Measurements from ENCODE around the gene PPP1CB. TPM values are rescaled to one million over a fixed set of nuclear protein-coding genes. Genes with fewer than 3 reads are reported as not detected.

PPP1CB gene
- 119 and 188 TPM in 2 replicates for polyA plus RNA-seq (2011; rRNA removed)
- polyA plus RNA-seq (2012; cell fraction: cytosol; rRNA removed) = 21.2 and 22.3 TPM in 2 replicates
- polyA plus RNA-seq (2012; cell fraction: nucleus; rRNA removed) = 13.8 and 16.9 TPM in 2 replicates
- 143 to 165 TPM (median 147 TPM) in 3 replicates for polyA plus RNA-seq (2017; fragmentation: RNase III; extraction: RNeasy Plus Mini Kit Qiagen cat#74134 plus additional on column Dnase treatment)
- 112 and 145 TPM in 2 replicates for polyA minus RNA-seq (2011; rRNA and poly(A)+ RNA removed)

GRCh38 chr2:28751252-28751955 lies at the start of gene PPP1CB:
Gene PPP1CB, plus strand, starts transcription at chr2:28751830. Its CDS starts 295 bp downstream, at chr2:28752125.
- Histone ChIP-seq H3K4me3 (peak within 1 kb of the TSS; percentile 91), H3K4me2 (peak within 1 kb of the TSS; percentile 88), H3K27ac (peak within 1 kb of the TSS; percentile 98 to 99), H3K4me1 (peaks cover 35% of the 10 kb centered on the region), H3K9me3 (no peaks in the 10 kb centered on the region)
- peak; percentile 56 for TF ChIP-seq E2F6 (IDR thresholded peaks at IDR 0.05; ENCODE audit: borderline replicate concordance, low read depth)
- TF ChIP-seq JUN (IDR thresholded peaks at IDR 0.05) = peak; percentile 81 to 88
- peak; percentile 95 for TF ChIP-seq POLR2A (IDR thresholded peaks at IDR 0.05; ENCODE audit: low read length)
- no peak for TF ChIP-seq ZC3H11A (IDR thresholded peaks at IDR 0.05)
- TF ChIP-seq MAX (IDR thresholded peaks at IDR 0.05) = peak; percentile 77
- TF ChIP-seq ZNF302 (CRISPR knock-in tag; IDR thresholded peaks at IDR 0.05) = no peak
- no peak for TF ChIP-seq NFE2L2 (conservative IDR thresholded peaks at IDR 0.05; ENCODE audit: low read length)
- TF ChIP-seq POLR2AphosphoS2 (conservative IDR thresholded peaks at IDR 0.05; ENCODE audit: low read length) = no peak
- TF ChIP-seq CTCF (IDR thresholded peaks at IDR 0.05) = peak; percentile 29; the same call in 2 of the 3 replicates
- TF ChIP-seq PHF8 (IDR thresholded peaks at IDR 0.05; ENCODE audit: borderline replicate concordance, low read depth) = peak; percentile 95
- peak in 1 of 2 experiments; percentile 19; a peak in 2 of 5 replicates for TF ChIP-seq RAD21 (conservative IDR thresholded peaks at IDR 0.05 in 1 of 2, IDR thresholded peaks at IDR 0.05 in 1 of 2)
- peak; percentile 44 for TF ChIP-seq MYC (IDR thresholded peaks at IDR 0.05; ENCODE audit: borderline replicate concordance, low read length)
- TF ChIP-seq EHF (CRISPR knock-in tag; IDR thresholded peaks at IDR 0.05) = no peak
- peak; percentile 52; the same call in 1 of the 2 replicates for TF ChIP-seq MAZ (IDR thresholded peaks at IDR 0.05; ENCODE audit: borderline replicate concordance, low read depth, low read length)
- TF ChIP-seq GATA3 (IDR thresholded peaks at IDR 0.05; ENCODE audit: borderline replicate concordance) = no peak; the same call in 1 of the 2 replicates
- peak; percentile 75; the same call in 1 of the 3 replicates for TF ChIP-seq BCL3 (IDR thresholded peaks at IDR 0.05)
- CTCF ChIA-PET = interaction anchor here (0.7 to 9.5 kb wide), 21 partner anchors 11 to 186 kb away, joined by 3 to 135 read pairs (median 4); no protein-coding TSS in a partner anchor
- DNase-seq (ENCODE audit: low read depth in 1 of 2, low spot score in 1 of 2) (peak; percentile 88 to 98), ATAC-seq (peak; percentile 89 to 91), FAIRE-seq (no peak)
- under 1% methylated on average over 48 of the region's 81 CpGs for WGBS (ENCODE audit: missing lambda C conversion rate)
- POLR2A ChIA-PET = interaction anchor here (0.6 to 4.0 kb wide), 43 partner anchors 8 to 1028 kb away, joined by 3 to 52 read pairs (median 4); partner anchors contain the start of genes FOSL2 and TRMT61B

GRCh38 chr2:28702415-28702861 lies 49.2 kb upstream of the PPP1CB start:
- DNase-seq (ENCODE audit: low read depth in 1 of 2, low spot score in 1 of 2) (no peak), ATAC-seq (no peak), FAIRE-seq (no peak)
- 80% methylated on average over 3 of the region's 3 CpGs for WGBS (ENCODE audit: missing lambda C conversion rate)
- Histone ChIP-seq H3K4me3 (no peak overlapping the region), H3K9me3 (peaks cover 10% of the 10 kb centered on the region; the same call in 2 of the 3 replicates), H3K4me2 (no peak overlapping the region), H3K4me1 (no peaks in the 10 kb centered on the region), H3K27ac (no peak overlapping the region)
- ChIA-PET CTCF (no interaction called here), POLR2A (no interaction called here)
- no peak for TF ChIP-seq ELK1 (IDR thresholded peaks at IDR 0.05; ENCODE audit: low read depth, low read length)
- no peak for TF ChIP-seq RARB (CRISPR knock-in tag; IDR thresholded peaks at IDR 0.05)
- TF ChIP-seq TFCP2L1 (CRISPR knock-in tag; IDR thresholded peaks at IDR 0.05) = no peak
- TF ChIP-seq ZC3H11A (IDR thresholded peaks at IDR 0.05) = no peak
- TF ChIP-seq E2F6 (IDR thresholded peaks at IDR 0.05; ENCODE audit: borderline replicate concordance, low read depth) = no peak
- no peak for TF ChIP-seq FOSB (CRISPR knock-in tag; IDR thresholded peaks at IDR 0.05)
- no peak for TF ChIP-seq ZSCAN20 (CRISPR knock-in tag; IDR thresholded peaks at IDR 0.05)
- TF ChIP-seq KDM1A (IDR thresholded peaks at IDR 0.05; ENCODE audit: low read depth) = no peak
- no peak for TF ChIP-seq MAX (IDR thresholded peaks at IDR 0.05)
- no peak for TF ChIP-seq CBX2 (IDR thresholded peaks at IDR 0.05; ENCODE audit: borderline replicate concordance, low read depth)
- no peak for TF ChIP-seq POLR2A (IDR thresholded peaks at IDR 0.05; ENCODE audit: low read length)
